Rectal smooth muscle tissue (tissue), 1 donor: Measurements from ENCODE around the gene TTC28.
"Not testable (repeated sequence)": the region's sequence is repeated elsewhere in the genome, so short reads cannot be mapped to it uniquely, and the experiment has no call there.

ENCODE experiments used
- H3K27ac ChIP-seq: one replicate; pipeline ENCODE4 v1.7.0; 2013; ENCODE audit warnings: low read depth, low read length, inconsistent platforms
- H3K27me3 ChIP-seq: one replicate; pipeline ENCODE4 v1.7.0; 2013; ENCODE audit warnings: low read length; ENCODE audit not compliant: control insufficient read depth, insufficient read depth
- H3K36me3 ChIP-seq: one replicate; pipeline ENCODE4 v1.7.0; 2013; ENCODE audit warnings: low read length; ENCODE audit not compliant: control insufficient read depth, insufficient read depth
- H3K4me1 ChIP-seq: one replicate; pipeline ENCODE4 v1.7.0; 2013; ENCODE audit warnings: low read length; ENCODE audit not compliant: control insufficient read depth, insufficient read depth
- H3K4me3 ChIP-seq: one replicate; pipeline ENCODE4 v1.7.0; 2013; ENCODE audit warnings: low read length
- H3K9ac ChIP-seq: one replicate; pipeline ENCODE4 v1.7.0; 2013; ENCODE audit warnings: low read length

TTC28 gene

DNA sequence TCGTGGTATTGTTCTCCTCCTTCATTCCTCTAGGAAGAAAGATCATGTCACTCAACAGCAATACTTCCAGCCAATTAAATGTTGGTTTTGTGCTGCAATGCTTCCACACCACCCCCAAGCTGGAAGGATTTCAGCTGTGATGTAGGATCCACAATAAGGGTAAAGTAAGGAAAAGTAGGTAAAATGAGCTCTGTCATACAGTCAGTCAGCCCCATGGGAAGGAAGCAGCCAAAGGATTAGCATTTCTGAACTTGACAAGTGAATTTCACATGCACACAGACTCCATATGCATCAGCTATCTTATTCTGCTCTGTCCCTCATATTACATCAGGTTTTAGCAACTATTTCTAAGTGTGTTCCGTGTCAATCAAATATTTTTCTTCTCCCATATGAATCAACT is 197.9 kb downstream of the TTC28 start:
- Histone ChIP-seq H3K9ac (no peak overlapping the region), H3K4me1 (no peaks in the 10 kb centered on the region), H3K27ac (no peak overlapping the region), H3K27me3 (no peaks in the 10 kb centered on the region), H3K36me3 (no peaks in the 10 kb centered on the region), H3K4me3 (no peak overlapping the region)

DNA sequence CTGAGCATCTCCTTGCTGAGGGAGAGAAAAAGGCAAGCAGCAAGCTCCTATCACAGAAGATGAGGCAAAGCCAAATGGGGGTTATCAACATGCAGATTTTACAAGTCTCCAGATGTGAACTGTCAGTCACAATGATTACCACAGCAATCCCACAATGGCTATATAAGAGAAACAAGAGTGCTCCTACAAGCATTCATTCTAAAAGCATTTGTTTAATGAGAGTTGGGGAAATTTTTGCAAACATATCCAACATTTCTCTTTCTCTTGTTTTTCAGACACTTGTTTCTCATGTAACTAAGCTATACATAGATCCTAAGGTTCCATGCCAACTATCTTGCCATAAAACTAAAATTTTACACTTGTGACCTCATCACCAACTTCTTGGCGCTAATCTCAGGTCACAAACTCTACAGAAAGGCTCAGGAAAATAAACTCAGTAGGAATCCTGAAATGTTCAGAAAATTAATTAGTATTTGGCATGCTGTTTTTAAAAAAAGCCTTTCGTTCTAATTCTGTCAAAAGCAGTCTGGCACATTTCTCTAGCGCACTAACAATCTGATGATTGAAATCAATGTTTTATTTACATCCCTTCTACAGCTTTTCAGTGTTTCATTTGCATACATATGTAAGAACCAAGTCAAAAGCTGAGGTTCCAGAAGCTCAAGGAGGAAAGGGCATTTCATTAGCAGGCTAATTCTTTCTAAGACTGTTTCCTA is 199.5 kb downstream of the TTC28 start:
- H3K4me1 ChIP-seq: no peaks in the 10 kb centered on the region

DNA sequence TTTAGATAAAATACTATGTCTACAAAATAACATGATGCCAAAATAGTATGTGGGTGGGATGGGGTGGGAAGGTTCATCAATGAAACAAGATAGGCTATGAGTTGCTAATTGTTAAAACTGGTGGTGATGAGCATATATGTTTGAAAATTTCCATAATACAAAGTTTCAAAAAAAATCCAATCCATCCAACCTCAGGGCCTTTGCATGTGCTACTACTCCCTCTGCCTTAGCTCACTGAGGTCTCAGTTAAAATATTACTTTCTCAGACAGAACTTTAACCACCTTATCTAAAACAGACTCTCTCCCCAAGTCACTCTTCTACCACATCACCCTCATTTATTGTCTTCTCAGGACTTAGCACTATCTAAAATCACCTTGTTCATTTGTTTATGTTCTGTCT is 201.1 kb downstream of the TTC28 start:
- Histone ChIP-seq H3K9ac (no peak overlapping the region), H3K27me3 (no peaks in the 10 kb centered on the region), H3K27ac (no peak overlapping the region), H3K4me1 (no peaks in the 10 kb centered on the region), H3K36me3 (no peaks in the 10 kb centered on the region), H3K4me3 (no peak overlapping the region)

More for the DNA sequence above, 199.5 kb downstream of the TTC28 start:
- Histone ChIP-seq H3K4me3 (no peak overlapping the region), H3K27me3 (no peaks in the 10 kb centered on the region), H3K9ac (no peak overlapping the region), H3K36me3 (no peaks in the 10 kb centered on the region), H3K27ac (no peak overlapping the region)

DNA sequence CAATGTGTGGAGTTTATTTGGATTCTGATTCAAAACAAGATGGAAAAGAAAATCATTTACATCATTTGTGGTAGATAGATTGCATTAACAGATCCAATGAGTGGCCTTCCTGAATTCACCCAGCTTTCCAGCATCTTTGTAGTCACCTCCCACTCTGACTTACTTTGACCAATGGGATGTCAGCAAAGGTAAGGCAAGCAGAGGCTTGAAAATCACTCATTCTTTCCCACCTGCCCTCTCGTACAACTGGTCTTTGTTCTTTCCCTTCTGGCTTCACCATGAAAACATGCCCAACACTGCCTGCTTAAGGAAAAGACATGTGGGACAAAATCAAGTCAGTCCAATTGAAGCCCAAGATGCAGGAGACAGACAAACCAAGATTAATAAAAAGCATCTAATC is 202.1 kb downstream of the TTC28 start:
- no peaks in the 10 kb centered on the region for H3K36me3 ChIP-seq
- H3K27me3 ChIP-seq: no peaks in the 10 kb centered on the region
- H3K27ac ChIP-seq: no peak overlapping the region
- H3K9ac ChIP-seq: no peak overlapping the region
- H3K4me3 ChIP-seq: no peak overlapping the region
- no peaks in the 10 kb centered on the region for H3K4me1 ChIP-seq

DNA sequence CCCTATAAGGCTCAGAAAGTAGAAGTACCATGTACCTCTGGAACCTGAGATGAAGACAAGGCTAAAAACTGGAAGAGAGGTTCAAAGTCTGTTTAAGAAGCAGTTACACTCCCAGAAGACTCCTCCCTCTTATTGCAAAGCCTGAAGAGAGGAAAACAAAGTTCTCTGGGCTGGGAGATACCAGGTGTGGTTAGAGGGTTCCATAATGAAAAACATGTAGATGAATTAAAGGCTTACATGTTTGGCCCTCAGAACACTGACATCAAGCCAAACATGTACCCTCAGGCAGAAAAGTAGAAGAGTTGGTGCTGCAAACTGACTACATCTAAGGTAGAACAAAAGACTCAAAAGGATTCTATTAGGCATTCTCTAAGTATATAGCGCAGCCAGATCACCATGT is 205.3 kb downstream of the TTC28 start:
- H3K4me3 ChIP-seq: no peak overlapping the region

DNA sequence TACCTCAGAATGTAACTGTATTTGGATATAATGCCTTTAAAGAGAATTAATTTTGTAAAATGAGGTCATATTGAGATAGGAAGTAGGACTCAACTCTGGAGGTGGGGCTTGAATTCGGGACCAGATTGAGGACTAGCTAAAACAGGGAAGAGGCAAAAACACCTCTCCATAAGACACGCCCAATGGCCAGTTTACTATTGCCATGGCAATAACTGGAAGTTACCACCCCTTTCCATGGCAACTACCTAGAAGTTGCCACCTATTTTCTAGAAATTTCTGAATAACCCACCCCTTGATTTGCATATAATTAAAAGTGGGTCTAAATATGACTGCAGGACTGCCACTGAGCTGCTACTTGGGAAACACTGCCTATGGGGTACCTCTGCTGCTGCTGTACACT is 206.4 kb downstream of the TTC28 start:
- Histone ChIP-seq H3K27me3 (no peaks in the 10 kb centered on the region), H3K36me3 (no peaks in the 10 kb centered on the region), H3K27ac (no peak overlapping the region), H3K4me1 (no peaks in the 10 kb centered on the region), H3K9ac (no peak overlapping the region), H3K4me3 (no peak overlapping the region)

More for the DNA sequence above, 205.3 kb downstream of the TTC28 start:
- H3K36me3 ChIP-seq: no peaks in the 10 kb centered on the region
- H3K27me3 ChIP-seq: no peaks in the 10 kb centered on the region
- H3K27ac ChIP-seq: no peak overlapping the region
- H3K4me1 ChIP-seq: no peaks in the 10 kb centered on the region
- no peak overlapping the region for H3K9ac ChIP-seq

DNA sequence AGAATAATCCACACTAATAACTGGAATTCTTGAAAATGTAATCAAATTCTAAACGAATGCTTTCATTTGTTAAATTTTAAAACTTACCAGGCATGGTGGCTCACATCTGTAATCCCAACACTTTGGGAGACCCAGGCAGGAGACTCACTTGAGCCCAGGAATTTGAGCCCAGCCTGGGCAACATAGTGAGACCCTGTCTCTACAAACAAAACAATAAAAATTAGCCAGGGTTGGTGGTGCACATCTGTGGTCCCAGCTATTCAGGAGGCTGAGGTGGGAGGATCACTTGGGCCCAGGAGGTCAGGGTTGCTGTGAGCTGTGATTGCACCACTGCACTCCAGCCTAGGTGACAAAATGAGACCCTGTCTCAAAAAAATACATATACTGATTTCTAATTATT is 212.6 kb downstream of the TTC28 start:
- not testable (repeated sequence) for H3K27ac ChIP-seq, H3K4me3 ChIP-seq, H3K9ac ChIP-seq, H3K27me3 ChIP-seq, H3K36me3 ChIP-seq, H3K4me1 ChIP-seq

DNA sequence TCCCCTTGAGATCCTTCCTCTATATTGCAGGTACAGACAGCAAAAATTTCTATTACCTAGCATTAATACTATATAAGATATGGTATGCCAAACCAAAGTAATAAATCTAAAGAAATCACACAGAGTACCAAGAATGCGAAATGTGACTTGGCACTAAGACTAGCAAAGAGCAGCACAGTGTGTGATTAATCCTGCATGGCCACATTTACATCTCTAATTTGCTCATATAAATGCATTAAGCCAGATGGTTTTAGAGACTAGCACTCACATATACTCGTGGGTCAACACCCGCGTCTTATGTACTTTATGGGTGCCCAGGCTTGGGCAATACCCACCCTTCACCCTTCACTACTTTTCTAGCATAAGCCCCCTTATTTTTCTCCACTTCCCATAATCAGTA is 213.2 kb downstream of the TTC28 start:
- Histone ChIP-seq H3K9ac (no peak overlapping the region), H3K27ac (no peak overlapping the region), H3K4me1 (no peaks in the 10 kb centered on the region), H3K27me3 (no peaks in the 10 kb centered on the region), H3K4me3 (no peak overlapping the region), H3K36me3 (no peaks in the 10 kb centered on the region)

DNA sequence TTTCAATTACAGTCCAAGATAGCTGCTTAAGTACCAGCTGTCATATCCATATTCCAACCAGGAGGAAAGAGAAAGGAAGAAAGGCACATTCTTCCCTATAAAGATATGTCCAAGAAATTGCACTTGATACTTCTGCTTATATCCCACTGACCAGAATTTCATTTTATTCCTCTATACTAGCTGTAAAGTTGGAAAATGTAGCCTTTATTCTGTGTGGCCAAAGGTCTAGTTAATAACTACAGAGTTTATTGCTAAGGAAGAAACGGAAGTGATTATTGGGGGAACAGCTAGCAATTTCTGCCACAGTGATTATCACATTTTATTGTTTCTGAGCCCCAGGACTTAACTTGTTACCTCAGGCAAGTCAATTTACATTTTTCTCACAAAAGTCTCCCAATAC is 213.8 kb downstream of the TTC28 start:
- H3K27ac ChIP-seq: no peak overlapping the region
- no peaks in the 10 kb centered on the region for H3K4me1 ChIP-seq
- H3K36me3 ChIP-seq: no peaks in the 10 kb centered on the region
- H3K4me3 ChIP-seq: no peak overlapping the region
- no peaks in the 10 kb centered on the region for H3K27me3 ChIP-seq
- H3K9ac ChIP-seq: no peak overlapping the region

DNA sequence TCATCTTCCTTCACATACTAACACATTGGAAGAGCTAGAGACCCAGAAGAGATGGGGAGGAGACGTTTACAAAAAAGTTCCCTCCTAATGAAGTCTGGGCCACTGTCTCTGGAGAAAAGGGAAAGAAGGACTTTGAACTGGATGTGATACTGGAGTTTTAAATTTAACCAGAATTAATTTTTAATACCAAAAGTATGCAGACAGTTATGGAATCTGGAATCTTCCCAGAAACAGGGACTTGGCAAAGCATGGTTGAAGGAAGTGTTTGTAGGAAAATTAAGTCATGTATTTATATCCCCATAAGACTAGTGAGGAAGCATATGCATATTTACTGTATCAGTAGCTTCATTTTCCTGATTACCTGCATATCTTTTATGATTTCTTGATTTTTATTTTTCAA is 215.5 kb downstream of the TTC28 start:
- Histone ChIP-seq H3K4me3 (no peak overlapping the region), H3K9ac (no peak overlapping the region), H3K27me3 (no peaks in the 10 kb centered on the region)

DNA sequence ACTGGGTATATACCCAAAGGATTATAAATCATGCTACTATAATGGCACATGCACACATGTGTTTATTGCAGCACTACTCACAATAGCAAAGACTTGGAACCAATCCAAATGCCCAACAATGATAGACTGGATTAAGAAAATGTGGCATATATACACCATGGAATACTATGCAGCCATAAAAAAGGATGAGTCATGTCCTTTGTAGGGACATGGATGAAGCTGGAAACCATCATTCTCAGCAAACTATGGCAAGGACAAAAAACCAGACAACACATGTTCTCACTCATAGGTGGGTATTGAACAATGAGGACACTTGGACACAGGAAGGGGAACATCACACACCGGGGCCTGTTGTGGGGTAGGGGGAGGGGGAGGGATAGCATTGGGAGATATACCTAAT is 216.2 kb downstream of the TTC28 start:
- not testable (repeated sequence) for H3K4me1 ChIP-seq, H3K9ac ChIP-seq, H3K4me3 ChIP-seq, H3K27me3 ChIP-seq, H3K27ac ChIP-seq, H3K36me3 ChIP-seq

More for the DNA sequence above, 215.5 kb downstream of the TTC28 start:
- Histone ChIP-seq H3K27ac (no peak overlapping the region), H3K4me1 (no peaks in the 10 kb centered on the region), H3K36me3 (no peaks in the 10 kb centered on the region)

DNA sequence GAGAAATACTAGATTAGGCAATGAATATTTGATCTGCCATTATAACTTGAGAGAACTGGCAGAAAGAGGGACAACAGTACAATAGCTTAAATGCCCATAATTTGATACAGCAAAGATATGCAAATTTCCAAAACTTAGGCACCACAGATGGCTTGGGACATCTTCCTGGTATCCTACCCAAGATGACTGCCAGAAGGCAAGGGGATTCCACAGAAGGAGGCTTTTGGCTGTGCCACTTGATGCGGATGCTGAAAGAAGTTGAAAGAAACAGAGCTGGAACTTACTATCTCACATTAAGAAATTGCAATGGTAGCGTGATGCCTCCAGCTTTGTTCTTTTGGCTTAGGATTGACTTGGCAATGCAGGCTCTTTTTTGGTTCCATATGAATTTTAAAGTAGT is 216.7 kb downstream of the TTC28 start:
- Histone ChIP-seq H3K4me1 (no peaks in the 10 kb centered on the region), H3K36me3 (no peaks in the 10 kb centered on the region), H3K9ac (no peak overlapping the region), H3K27ac (no peak overlapping the region), H3K27me3 (no peaks in the 10 kb centered on the region), H3K4me3 (no peak overlapping the region)

DNA sequence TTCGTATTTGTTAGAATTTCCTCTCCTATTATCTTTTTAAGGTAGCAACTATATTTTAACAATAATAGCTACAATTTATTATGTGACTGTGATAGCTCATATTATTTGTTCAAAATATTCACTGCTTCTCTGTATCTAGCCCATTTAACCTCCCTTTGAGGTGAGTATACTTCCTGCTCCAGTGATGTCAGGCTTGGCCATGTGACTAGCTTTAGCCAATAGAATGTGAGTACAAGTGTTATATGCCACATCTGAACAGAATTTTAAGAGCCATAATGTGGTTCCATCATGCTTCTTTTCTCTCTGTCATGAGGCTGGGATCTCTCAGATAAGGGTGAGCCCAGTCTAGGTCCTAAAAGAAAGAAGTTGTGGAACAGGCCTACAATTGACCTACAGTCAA is 217.6 kb downstream of the TTC28 start:
- no peaks in the 10 kb centered on the region for H3K36me3 ChIP-seq
- no peaks in the 10 kb centered on the region for H3K27me3 ChIP-seq
- no peak overlapping the region for H3K27ac ChIP-seq
- H3K4me1 ChIP-seq: no peaks in the 10 kb centered on the region
- no peak overlapping the region for H3K4me3 ChIP-seq
- no peak overlapping the region for H3K9ac ChIP-seq
